ENCODE measurements around the gene RABGAP1L. TPM values are rescaled to one million over a fixed set of nuclear protein-coding genes. Genes with fewer than 3 reads are reported as not detected.

Gene RABGAP1L
- total and polyA plus RNA-seq, 10 of the 15 experiments (the other 5 are each of a cell fraction or from before 2014, with no cell fraction given): 5.8 to 194 (median 113) TPM

DNA sequence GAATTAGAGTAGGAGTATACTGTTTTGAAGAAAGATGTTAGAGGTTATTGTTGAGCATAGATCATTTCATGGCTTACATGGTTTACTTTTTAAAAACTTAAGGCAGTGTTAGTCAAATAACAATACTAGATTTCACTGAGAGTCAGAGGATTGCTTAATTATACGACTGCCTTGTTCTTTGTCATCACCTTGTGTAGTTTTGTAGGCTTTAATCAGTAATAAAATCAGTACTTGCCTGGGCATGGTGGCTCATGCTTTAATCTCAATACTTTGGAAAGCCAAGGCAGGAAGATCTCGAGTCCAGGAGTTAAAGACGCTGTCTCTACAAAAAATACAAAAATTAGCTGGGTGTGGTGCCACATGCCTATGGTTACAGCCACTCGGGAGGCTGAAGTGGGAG is 247.1 kb downstream of the RABGAP1L start (continued):
- TF ChIP-seq CEBPB (IDR thresholded peaks at IDR 0.05; ENCODE audit: borderline replicate concordance in 1 of 2, low read depth in 2 of 2, low read length in 2 of 2) (no peak), YBX1 (IDR thresholded peaks at IDR 0.05) (no peak), EGR1 (IDR thresholded peaks at IDR 0.05; ENCODE audit: borderline replicate concordance in 1 of 2, low read depth in 2 of 2, low read length in 2 of 2) (no peak), SP1 (IDR thresholded peaks at IDR 0.05; ENCODE audit: low read depth, low read length) (no peak), RFX5 (IDR thresholded peaks at IDR 0.05; ENCODE audit: low read depth, low read length) (no peak), JUNB (IDR thresholded peaks at IDR 0.05) (no peak)
- TF ChIP-seq, protein P1, sequence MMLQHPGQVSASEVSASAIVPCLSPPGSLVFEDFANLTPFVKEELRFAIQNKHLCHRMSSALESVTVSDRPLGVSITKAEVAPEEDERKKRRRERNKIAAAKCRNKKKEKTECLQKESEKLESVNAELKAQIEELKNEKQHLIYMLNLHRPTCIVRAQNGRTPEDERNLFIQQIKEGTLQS (IDR thresholded peaks at IDR 0.05; ENCODE audit: borderline replicate concordance, extremely low read depth, low read depth, low read length): no peak

DNA sequence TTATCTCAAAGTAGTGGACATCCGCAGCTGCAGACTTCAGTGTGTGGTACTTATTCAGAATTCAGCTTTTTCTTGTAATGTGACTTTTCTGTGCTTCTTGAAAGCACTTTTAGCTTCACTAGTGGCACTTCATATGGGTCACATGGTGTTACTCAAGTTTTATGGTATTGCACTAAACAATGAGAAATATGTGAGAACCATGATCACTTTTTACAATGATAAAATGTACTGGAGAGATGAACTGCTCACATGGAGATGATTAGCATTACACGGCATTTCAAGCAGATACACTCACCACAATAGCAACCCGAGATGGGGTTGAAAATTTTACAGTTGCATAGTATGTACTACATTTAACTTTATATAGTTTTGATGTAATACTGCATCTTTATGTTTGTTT is 248.3 kb downstream of the RABGAP1L start:
- Histone ChIP-seq H3K4me3 (no peak overlapping the region), H3K27me3 (replicated peaks in 1 of 2; ENCODE audit: control insufficient read depth in 2 of 2, insufficient read depth in 2 of 2, low read length in 1 of 2) (no peaks in the 10 kb centered on the region), H2AFZ (ENCODE audit: control insufficient read depth, low read depth, low read length) (no peak overlapping the region), H4K20me1 (ENCODE audit: control insufficient read depth, insufficient read depth) (no peaks in the 10 kb centered on the region), H3K27ac (ENCODE audit: control insufficient read depth, insufficient read depth) (no peak overlapping the region), H3K79me2 (ENCODE audit: control insufficient read depth, insufficient read depth, low read length) (no peaks in the 10 kb centered on the region; the same call in 1 of the 2 replicates), H3K36me3 (ENCODE audit: control insufficient read depth in 2 of 2, insufficient read depth in 2 of 2, low read length in 1 of 2) (no peaks in the 10 kb centered on the region), H3K9ac (ENCODE audit: control insufficient read depth, insufficient read depth, low read length) (no peak overlapping the region), H3K9me3 (replicated peaks; ENCODE audit: control insufficient read depth, insufficient read depth, low read length) (no peaks in the 10 kb centered on the region; the same call in 2 of the 3 replicates), H3K4me1 (ENCODE audit: control insufficient read depth, insufficient read depth, low read length) (no peaks in the 10 kb centered on the region), H3K4me2 (ENCODE audit: control insufficient read depth, insufficient read depth) (no peak overlapping the region)
- ATAC-seq: no peak
- in situ Hi-C loops (cut with MboI): no loop called here
- POLR2A ChIA-PET: no interaction called here
- intact Hi-C loops (cut with micrococcal nuclease; ENCODE audit: unreplicated experiment): no loop called here
- SMC1A ChIA-PET (ENCODE audit: uncharacterized antibody, unreplicated experiment): no interaction called here
- CTCF ChIA-PET: no interaction called here
- BruUV-seq (replicated peaks): no TSS peak
- WGBS (ENCODE audit: insufficient coverage, insufficient replicate concordance, low lambda C conversion rate, missing lambda C conversion rate): 98% methylated on average over 3 of the region's 3 CpGs
- no peak for FAIRE-seq
- RAD21 ChIA-PET (ENCODE audit: unreplicated experiment): no interaction called here
- DNase-seq (ENCODE audit: low read depth, low spot score): no peak
- no peak for TF ChIP-seq WRNIP1 (IDR thresholded peaks at IDR 0.05; ENCODE audit: borderline replicate concordance, low read depth, low read length)
- TF ChIP-seq, protein P2, sequence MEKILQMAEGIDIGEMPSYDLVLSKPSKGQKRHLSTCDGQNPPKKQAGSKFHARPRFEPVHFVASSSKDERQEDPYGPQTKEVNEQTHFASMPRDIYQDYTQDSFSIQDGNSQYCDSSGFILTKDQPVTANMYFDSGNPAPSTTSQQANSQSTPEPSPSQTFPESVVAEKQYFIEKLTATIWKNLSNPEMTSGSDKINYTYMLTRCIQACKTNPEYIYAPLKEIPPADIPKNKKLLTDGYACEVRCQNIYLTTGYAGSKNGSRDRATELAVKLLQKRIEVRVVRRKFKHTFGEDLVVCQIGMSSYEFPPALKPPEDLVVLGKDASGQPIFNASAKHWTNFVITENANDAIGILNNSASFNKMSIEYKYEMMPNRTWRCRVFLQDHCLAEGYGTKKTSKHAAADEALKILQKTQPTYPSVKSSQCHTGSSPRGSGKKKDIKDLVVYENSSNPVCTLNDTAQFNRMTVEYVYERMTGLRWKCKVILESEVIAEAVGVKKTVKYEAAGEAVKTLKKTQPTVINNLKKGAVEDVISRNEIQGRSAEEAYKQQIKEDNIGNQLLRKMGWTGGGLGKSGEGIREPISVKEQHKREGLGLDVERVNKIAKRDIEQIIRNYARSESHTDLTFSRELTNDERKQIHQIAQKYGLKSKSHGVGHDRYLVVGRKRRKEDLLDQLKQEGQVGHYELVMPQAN (conservative IDR thresholded peaks at IDR 0.05): no peak
- TF ChIP-seq, protein P3, sequence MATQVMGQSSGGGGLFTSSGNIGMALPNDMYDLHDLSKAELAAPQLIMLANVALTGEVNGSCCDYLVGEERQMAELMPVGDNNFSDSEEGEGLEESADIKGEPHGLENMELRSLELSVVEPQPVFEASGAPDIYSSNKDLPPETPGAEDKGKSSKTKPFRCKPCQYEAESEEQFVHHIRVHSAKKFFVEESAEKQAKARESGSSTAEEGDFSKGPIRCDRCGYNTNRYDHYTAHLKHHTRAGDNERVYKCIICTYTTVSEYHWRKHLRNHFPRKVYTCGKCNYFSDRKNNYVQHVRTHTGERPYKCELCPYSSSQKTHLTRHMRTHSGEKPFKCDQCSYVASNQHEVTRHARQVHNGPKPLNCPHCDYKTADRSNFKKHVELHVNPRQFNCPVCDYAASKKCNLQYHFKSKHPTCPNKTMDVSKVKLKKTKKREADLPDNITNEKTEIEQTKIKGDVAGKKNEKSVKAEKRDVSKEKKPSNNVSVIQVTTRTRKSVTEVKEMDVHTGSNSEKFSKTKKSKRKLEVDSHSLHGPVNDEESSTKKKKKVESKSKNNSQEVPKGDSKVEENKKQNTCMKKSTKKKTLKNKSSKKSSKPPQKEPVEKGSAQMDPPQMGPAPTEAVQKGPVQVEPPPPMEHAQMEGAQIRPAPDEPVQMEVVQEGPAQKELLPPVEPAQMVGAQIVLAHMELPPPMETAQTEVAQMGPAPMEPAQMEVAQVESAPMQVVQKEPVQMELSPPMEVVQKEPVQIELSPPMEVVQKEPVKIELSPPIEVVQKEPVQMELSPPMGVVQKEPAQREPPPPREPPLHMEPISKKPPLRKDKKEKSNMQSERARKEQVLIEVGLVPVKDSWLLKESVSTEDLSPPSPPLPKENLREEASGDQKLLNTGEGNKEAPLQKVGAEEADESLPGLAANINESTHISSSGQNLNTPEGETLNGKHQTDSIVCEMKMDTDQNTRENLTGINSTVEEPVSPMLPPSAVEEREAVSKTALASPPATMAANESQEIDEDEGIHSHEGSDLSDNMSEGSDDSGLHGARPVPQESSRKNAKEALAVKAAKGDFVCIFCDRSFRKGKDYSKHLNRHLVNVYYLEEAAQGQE (IDR thresholded peaks at IDR 0.05; ENCODE audit: low read depth, low read length): no peak
- TF ChIP-seq CHD1 (IDR thresholded peaks at IDR 0.05; ENCODE audit: low read depth, low read length): no peak
- TF ChIP-seq, protein P4, sequence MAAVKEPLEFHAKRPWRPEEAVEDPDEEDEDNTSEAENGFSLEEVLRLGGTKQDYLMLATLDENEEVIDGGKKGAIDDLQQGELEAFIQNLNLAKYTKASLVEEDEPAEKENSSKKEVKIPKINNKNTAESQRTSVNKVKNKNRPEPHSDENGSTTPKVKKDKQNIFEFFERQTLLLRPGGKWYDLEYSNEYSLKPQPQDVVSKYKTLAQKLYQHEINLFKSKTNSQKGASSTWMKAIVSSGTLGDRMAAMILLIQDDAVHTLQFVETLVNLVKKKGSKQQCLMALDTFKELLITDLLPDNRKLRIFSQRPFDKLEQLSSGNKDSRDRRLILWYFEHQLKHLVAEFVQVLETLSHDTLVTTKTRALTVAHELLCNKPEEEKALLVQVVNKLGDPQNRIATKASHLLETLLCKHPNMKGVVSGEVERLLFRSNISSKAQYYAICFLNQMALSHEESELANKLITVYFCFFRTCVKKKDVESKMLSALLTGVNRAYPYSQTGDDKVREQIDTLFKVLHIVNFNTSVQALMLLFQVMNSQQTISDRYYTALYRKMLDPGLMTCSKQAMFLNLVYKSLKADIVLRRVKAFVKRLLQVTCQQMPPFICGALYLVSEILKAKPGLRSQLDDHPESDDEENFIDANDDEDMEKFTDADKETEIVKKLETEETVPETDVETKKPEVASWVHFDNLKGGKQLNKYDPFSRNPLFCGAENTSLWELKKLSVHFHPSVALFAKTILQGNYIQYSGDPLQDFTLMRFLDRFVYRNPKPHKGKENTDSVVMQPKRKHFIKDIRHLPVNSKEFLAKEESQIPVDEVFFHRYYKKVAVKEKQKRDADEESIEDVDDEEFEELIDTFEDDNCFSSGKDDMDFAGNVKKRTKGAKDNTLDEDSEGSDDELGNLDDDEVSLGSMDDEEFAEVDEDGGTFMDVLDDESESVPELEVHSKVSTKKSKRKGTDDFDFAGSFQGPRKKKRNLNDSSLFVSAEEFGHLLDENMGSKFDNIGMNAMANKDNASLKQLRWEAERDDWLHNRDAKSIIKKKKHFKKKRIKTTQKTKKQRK (IDR thresholded peaks at IDR 0.05; ENCODE audit: low read depth, low read length): no peak
- TF ChIP-seq HDAC2 (IDR thresholded peaks at IDR 0.05): no peak
- no peak for TF ChIP-seq ESRRA (IDR thresholded peaks at IDR 0.05; ENCODE audit: low read length)

Data from GM12878 (cell line).